ENCODE results near the gene ACTN3.

- TF ChIP-seq, protein P1, sequence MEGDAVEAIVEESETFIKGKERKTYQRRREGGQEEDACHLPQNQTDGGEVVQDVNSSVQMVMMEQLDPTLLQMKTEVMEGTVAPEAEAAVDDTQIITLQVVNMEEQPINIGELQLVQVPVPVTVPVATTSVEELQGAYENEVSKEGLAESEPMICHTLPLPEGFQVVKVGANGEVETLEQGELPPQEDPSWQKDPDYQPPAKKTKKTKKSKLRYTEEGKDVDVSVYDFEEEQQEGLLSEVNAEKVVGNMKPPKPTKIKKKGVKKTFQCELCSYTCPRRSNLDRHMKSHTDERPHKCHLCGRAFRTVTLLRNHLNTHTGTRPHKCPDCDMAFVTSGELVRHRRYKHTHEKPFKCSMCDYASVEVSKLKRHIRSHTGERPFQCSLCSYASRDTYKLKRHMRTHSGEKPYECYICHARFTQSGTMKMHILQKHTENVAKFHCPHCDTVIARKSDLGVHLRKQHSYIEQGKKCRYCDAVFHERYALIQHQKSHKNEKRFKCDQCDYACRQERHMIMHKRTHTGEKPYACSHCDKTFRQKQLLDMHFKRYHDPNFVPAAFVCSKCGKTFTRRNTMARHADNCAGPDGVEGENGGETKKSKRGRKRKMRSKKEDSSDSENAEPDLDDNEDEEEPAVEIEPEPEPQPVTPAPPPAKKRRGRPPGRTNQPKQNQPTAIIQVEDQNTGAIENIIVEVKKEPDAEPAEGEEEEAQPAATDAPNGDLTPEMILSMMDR (conservative IDR thresholded peaks at IDR 0.05; ENCODE audit: low read length), result no peak
- TF ChIP-seq EZH2phosphoT487 (IDR thresholded peaks at IDR 0.05; ENCODE audit: borderline replicate concordance), result no peak
These were observed 21.6 kb downstream of the ACTN3 start, which contains the start of gene CTSF for GRCh38 chr11:66568124-66568916.
